ENCODE results near the gene ZNF579.

Gene ZNF579

GRCh38 chr19:55546011-55546410, 34.6 kb downstream of the ZNF579 start:
- Histone ChIP-seq H3K4me3 (ENCODE audit: low read length) (no peak overlapping the region), H3K4me2 (ENCODE audit: low read length) (no peak overlapping the region), H3K9me3 (ENCODE audit: control insufficient read depth, insufficient read depth, low read length) (no peaks in the 10 kb centered on the region), H3K27ac (ENCODE audit: low read depth, low read length) (no peak overlapping the region), H3K4me1 (ENCODE audit: control insufficient read depth, low read length) (peaks cover 11% of the 10 kb centered on the region), H3F3A (ENCODE audit: control insufficient read depth, insufficient read depth) (no peaks in the 10 kb centered on the region), H3K36me3 (ENCODE audit: control insufficient read depth, low read length) (no peaks in the 10 kb centered on the region), H3K9me2 (replicated peaks; ENCODE audit: control insufficient read depth, low read length) (no peaks in the 10 kb centered on the region), H3K79me2 (ENCODE audit: control insufficient read depth, low read length) (no peaks in the 10 kb centered on the region), H4K20me1 (ENCODE audit: control insufficient read depth, insufficient read depth, low read depth, low read length) (no peaks in the 10 kb centered on the region), H3K27me3 (ENCODE audit: control insufficient read depth, low read length) (peaks cover 7% of the 10 kb centered on the region)
- TF ChIP-seq EZH2phosphoT487 (IDR thresholded peaks at IDR 0.05; ENCODE audit: borderline replicate concordance, low read length) (no peak), CTCF (IDR thresholded peaks at IDR 0.05; ENCODE audit: low read depth, low read length, poor library complexity, severe bottlenecking) (no peak)

- TF ChIP-seq CTCF (IDR thresholded peaks at IDR 0.05; ENCODE audit: low read depth, low read length, poor library complexity, severe bottlenecking) (no peak), EZH2phosphoT487 (IDR thresholded peaks at IDR 0.05; ENCODE audit: borderline replicate concordance, low read length) (no peak)
- Histone ChIP-seq H4K20me1 (ENCODE audit: control insufficient read depth, insufficient read depth, low read depth, low read length) (no peaks in the 10 kb centered on the region), H3K4me2 (ENCODE audit: low read length) (no peak within 1 kb of the TSS), H3K79me2 (ENCODE audit: control insufficient read depth, low read length) (no peaks in the 10 kb centered on the region), H3K9me3 (ENCODE audit: control insufficient read depth, insufficient read depth, low read length) (no peaks in the 10 kb centered on the region), H3K4me1 (ENCODE audit: control insufficient read depth, low read length) (peaks cover 11% of the 10 kb centered on the region), H3K27me3 (ENCODE audit: control insufficient read depth, low read length) (peaks cover 7% of the 10 kb centered on the region), H3K9me2 (replicated peaks; ENCODE audit: control insufficient read depth, low read length) (no peaks in the 10 kb centered on the region), H3K36me3 (ENCODE audit: control insufficient read depth, low read length) (no peaks in the 10 kb centered on the region), H3K4me3 (ENCODE audit: low read length) (no peak within 1 kb of the TSS), H3K27ac (ENCODE audit: low read depth, low read length) (no peak within 1 kb of the TSS), H3F3A (ENCODE audit: control insufficient read depth, insufficient read depth) (no peaks in the 10 kb centered on the region)
Measured at GRCh38 chr19:55545443-55545842, 35.2 kb downstream of the ZNF579 start, which contains the start of gene SBK3. TSS of gene SBK3 (minus strand) at chr19:55545543. CDS start at chr19:55545543, 0 bp downstream.

GRCh38 chr19:55544776-55545439, 35.7 kb downstream of the ZNF579 start:
- no peak overlapping the region for H3K4me2 ChIP-seq (ENCODE audit: low read length)
- H3K79me2 ChIP-seq (ENCODE audit: control insufficient read depth, low read length) = no peaks in the 10 kb centered on the region
- H3K27me3 ChIP-seq (ENCODE audit: control insufficient read depth, low read length) = peaks cover 3% of the 10 kb centered on the region
- no peaks in the 10 kb centered on the region for H3K36me3 ChIP-seq (ENCODE audit: control insufficient read depth, low read length)
- H3K27ac ChIP-seq (ENCODE audit: low read depth, low read length) = no peak overlapping the region
- H3K4me3 ChIP-seq (ENCODE audit: low read length) = no peak overlapping the region
- TF ChIP-seq CTCF (IDR thresholded peaks at IDR 0.05; ENCODE audit: low read depth, low read length, poor library complexity, severe bottlenecking) (no peak), EZH2phosphoT487 (IDR thresholded peaks at IDR 0.05; ENCODE audit: borderline replicate concordance, low read length) (no peak)
- peaks cover 6% of the 10 kb centered on the region for H3K4me1 ChIP-seq (ENCODE audit: control insufficient read depth, low read length)
- no peaks in the 10 kb centered on the region for H3K9me3 ChIP-seq (ENCODE audit: control insufficient read depth, insufficient read depth, low read length)
- H3F3A ChIP-seq (ENCODE audit: control insufficient read depth, insufficient read depth) = no peaks in the 10 kb centered on the region
- H3K9me2 ChIP-seq (replicated peaks; ENCODE audit: control insufficient read depth, low read length) = no peaks in the 10 kb centered on the region
- no peaks in the 10 kb centered on the region for H4K20me1 ChIP-seq (ENCODE audit: control insufficient read depth, insufficient read depth, low read depth, low read length)
